Medulla oblongata (tissue), 1 donor: ENCODE results near the gene SMAD3.

Experiments used
- DNase-seq: peaks from one replicate; pipeline ENCODE4 v3.0.0-alpha.2; 2015; ENCODE audit errors: extremely low spot score

The SMAD3 gene

GRCh38 chr15:67180035-67180434 lies 114.6 kb downstream of the SMAD3 start:
- no peak for DNase-seq

GRCh38 chr15:67180514-67181191 lies 115.3 kb downstream of the SMAD3 start:
- DNase-seq = no peak

- DNase-seq = no peak
These were observed 115.8 kb downstream of the SMAD3 start for GRCh38 chr15:67181221-67181639.

- DNase-seq = no peak
These were observed 118.2 kb downstream of the SMAD3 start for GRCh38 chr15:67183443-67184169.

GRCh38 chr15:67184208-67184925 lies 119.0 kb downstream of the SMAD3 start:
- DNase-seq = no peak

- no peak for DNase-seq
These were observed 119.6 kb downstream of the SMAD3 start for GRCh38 chr15:67185051-67185450.

GRCh38 chr15:67185621-67186225 lies 120.3 kb downstream of the SMAD3 start:
- no peak for DNase-seq

GRCh38 chr15:67186226-67186649 lies 120.8 kb downstream of the SMAD3 start:
- peak; percentile 23 for DNase-seq

- no peak for DNase-seq
These were observed 121.3 kb downstream of the SMAD3 start for GRCh38 chr15:67186688-67187087.

- DNase-seq = no peak
These were observed 122.0 kb downstream of the SMAD3 start for GRCh38 chr15:67187351-67187854.

GRCh38 chr15:67188551-67189218 lies 123.3 kb downstream of the SMAD3 start:
- DNase-seq = no peak

GRCh38 chr15:67189326-67190051 lies 124.1 kb downstream of the SMAD3 start:
- DNase-seq = no peak

- DNase-seq = no peak
These were observed 124.9 kb downstream of the SMAD3 start for GRCh38 chr15:67190326-67190725.

GRCh38 chr15:67190813-67191212 lies 125.4 kb downstream of the SMAD3 start:
- DNase-seq = no peak

GRCh38 chr15:67192185-67192820 lies 126.9 kb downstream of the SMAD3 start:
- DNase-seq = no peak

GRCh38 chr15:67193223-67193990 lies 128.0 kb downstream of the SMAD3 start:
- no peak for DNase-seq

- peak; percentile 24 for DNase-seq
These were observed 129.0 kb downstream of the SMAD3 start for GRCh38 chr15:67194171-67195114.

GRCh38 chr15:67195305-67195704 lies 129.9 kb downstream of the SMAD3 start:
- DNase-seq = no peak
